ENCODE results near the gene ZCCHC14. TPM values are rescaled to one million over a fixed set of nuclear protein-coding genes. Genes with fewer than 3 reads are reported as not detected.

The ZCCHC14 gene
- total and polyA plus RNA-seq, 2 of the 13 experiments (the other 11 are each of a cell fraction or from before 2014, with no cell fraction given), result 12.4 to 12.5 TPM

DNA sequence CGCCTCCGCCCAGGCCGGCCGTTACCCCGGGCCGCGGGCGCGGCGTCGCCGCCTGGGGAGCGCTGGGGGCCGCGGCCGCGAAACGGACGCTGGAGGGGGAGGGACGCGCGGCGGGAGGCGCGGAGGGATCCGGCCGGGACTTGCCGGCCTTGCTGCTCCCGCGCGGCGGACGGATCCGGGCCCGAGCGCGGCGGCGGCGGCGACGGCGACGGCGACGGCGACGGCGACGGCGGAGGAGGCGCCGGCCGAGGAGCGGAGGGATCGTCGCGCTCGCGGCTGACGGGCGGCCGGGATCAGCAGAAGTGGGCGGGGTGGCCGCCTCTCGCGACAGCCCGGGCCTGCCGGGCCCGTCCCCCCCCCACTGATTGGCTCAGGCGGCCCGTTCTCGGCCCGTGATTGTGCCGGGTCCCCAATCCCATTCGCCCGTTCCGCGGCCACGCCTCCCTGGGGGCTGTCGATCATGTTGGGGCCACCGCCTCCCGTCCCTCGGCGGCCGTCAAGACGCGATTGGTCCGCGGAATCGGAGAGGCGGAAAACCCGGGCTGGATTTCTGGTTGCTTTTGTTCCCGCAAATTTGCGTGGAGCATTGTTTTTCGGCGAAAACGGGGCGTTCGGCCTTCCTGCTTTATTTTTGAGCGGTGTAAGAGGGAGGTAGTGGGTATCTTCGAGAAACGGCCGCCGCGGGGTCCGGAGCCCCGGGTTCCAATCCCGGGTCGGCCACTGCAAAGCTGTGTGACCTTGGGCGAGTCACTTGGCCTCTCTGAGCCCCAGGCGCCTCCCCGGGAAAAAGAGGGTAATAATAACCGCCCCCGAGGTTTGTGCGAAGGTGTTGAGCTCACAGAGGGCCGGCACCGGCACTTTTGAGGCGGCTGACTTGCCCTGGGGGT, at the start of gene ZCCHC14 (continued):
- TF ChIP-seq CREB3 (CRISPR knock-in tag; IDR thresholded peaks at IDR 0.05) (no peak), GRHL1 (CRISPR knock-in tag; conservative IDR thresholded peaks at IDR 0.05) (no peak), ZBTB3 (CRISPR knock-in tag; IDR thresholded peaks at IDR 0.05; ENCODE audit: borderline replicate concordance, low read depth) (no peak), KLF12 (CRISPR knock-in tag; IDR thresholded peaks at IDR 0.05; ENCODE audit: borderline replicate concordance) (no peak), ZNF569 (CRISPR knock-in tag; IDR thresholded peaks at IDR 0.05; ENCODE audit: borderline replicate concordance) (no peak), ZNF776 (CRISPR knock-in tag; IDR thresholded peaks at IDR 0.05) (no peak), RXRA (CRISPR knock-in tag; IDR thresholded peaks at IDR 0.05) (peak; percentile 40; the same call in 1 of the 2 replicates), MXD4 (CRISPR knock-in tag; IDR thresholded peaks at IDR 0.05) (no peak), NCOR1 (IDR thresholded peaks at IDR 0.05; ENCODE audit: borderline replicate concordance, low read length) (peak; percentile 34; the same call in 1 of the 2 replicates), GABPA (IDR thresholded peaks at IDR 0.05; ENCODE audit: low read depth, low read length) (no peak), GABPA (CRISPR knock-in tag; IDR thresholded peaks at IDR 0.05; ENCODE audit: low read depth) (no peak), ZNF670 (CRISPR knock-in tag; IDR thresholded peaks at IDR 0.05; ENCODE audit: borderline replicate concordance) (no peak), ZNF816 (CRISPR knock-in tag; IDR thresholded peaks at IDR 0.05; ENCODE audit: borderline replicate concordance) (no peak), ASH2L (IDR thresholded peaks at IDR 0.05; ENCODE audit: insufficient read length, low read depth, low read length) (peak; percentile 76), BRCA1 (CRISPR knock-in tag; IDR thresholded peaks at IDR 0.05) (no peak), SALL1 (CRISPR knock-in tag; IDR thresholded peaks at IDR 0.05) (peak; percentile 84)
- TF ChIP-seq, protein P1, sequence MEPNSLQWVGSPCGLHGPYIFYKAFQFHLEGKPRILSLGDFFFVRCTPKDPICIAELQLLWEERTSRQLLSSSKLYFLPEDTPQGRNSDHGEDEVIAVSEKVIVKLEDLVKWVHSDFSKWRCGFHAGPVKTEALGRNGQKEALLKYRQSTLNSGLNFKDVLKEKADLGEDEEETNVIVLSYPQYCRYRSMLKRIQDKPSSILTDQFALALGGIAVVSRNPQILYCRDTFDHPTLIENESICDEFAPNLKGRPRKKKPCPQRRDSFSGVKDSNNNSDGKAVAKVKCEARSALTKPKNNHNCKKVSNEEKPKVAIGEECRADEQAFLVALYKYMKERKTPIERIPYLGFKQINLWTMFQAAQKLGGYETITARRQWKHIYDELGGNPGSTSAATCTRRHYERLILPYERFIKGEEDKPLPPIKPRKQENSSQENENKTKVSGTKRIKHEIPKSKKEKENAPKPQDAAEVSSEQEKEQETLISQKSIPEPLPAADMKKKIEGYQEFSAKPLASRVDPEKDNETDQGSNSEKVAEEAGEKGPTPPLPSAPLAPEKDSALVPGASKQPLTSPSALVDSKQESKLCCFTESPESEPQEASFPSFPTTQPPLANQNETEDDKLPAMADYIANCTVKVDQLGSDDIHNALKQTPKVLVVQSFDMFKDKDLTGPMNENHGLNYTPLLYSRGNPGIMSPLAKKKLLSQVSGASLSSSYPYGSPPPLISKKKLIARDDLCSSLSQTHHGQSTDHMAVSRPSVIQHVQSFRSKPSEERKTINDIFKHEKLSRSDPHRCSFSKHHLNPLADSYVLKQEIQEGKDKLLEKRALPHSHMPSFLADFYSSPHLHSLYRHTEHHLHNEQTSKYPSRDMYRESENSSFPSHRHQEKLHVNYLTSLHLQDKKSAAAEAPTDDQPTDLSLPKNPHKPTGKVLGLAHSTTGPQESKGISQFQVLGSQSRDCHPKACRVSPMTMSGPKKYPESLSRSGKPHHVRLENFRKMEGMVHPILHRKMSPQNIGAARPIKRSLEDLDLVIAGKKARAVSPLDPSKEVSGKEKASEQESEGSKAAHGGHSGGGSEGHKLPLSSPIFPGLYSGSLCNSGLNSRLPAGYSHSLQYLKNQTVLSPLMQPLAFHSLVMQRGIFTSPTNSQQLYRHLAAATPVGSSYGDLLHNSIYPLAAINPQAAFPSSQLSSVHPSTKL (CRISPR knock-in tag; IDR thresholded peaks at IDR 0.05), result peak; percentile 59
- TF ChIP-seq, protein P2, sequence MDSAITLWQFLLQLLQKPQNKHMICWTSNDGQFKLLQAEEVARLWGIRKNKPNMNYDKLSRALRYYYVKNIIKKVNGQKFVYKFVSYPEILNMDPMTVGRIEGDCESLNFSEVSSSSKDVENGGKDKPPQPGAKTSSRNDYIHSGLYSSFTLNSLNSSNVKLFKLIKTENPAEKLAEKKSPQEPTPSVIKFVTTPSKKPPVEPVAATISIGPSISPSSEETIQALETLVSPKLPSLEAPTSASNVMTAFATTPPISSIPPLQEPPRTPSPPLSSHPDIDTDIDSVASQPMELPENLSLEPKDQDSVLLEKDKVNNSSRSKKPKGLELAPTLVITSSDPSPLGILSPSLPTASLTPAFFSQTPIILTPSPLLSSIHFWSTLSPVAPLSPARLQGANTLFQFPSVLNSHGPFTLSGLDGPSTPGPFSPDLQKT (CRISPR knock-in tag; IDR thresholded peaks at IDR 0.05; ENCODE audit: borderline replicate concordance), result no peak
- TF ChIP-seq, protein P3, sequence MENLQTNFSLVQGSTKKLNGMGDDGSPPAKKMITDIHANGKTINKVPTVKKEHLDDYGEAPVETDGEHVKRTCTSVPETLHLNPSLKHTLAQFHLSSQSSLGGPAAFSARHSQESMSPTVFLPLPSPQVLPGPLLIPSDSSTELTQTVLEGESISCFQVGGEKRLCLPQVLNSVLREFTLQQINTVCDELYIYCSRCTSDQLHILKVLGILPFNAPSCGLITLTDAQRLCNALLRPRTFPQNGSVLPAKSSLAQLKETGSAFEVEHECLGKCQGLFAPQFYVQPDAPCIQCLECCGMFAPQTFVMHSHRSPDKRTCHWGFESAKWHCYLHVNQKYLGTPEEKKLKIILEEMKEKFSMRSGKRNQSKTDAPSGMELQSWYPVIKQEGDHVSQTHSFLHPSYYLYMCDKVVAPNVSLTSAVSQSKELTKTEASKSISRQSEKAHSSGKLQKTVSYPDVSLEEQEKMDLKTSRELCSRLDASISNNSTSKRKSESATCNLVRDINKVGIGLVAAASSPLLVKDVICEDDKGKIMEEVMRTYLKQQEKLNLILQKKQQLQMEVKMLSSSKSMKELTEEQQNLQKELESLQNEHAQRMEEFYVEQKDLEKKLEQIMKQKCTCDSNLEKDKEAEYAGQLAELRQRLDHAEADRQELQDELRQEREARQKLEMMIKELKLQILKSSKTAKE (CRISPR knock-in tag; IDR thresholded peaks at IDR 0.05; ENCODE audit: borderline replicate concordance), result no peak

Data from HepG2 (cell line).